Ovary (tissue), 3 donors: Measurements from ENCODE around the gene SPACA7.

ENCODE experiments used
- EP300 ChIP-seq: sonication (generic); formaldehyde crosslinking; IDR thresholded peaks from one replicate; pipeline ENCODE4 v1.6.1; 2017; ENCODE audit warnings: antibody characterized with exemption
- POLR2A ChIP-seq: fragments of 450-650 bp; IDR thresholded peaks from one replicate; pipeline ENCODE4 v1.6.1; 2017; ENCODE audit warnings: antibody characterized with exemption, mild to moderate bottlenecking, moderate library complexity
- TF ChIP-seq, protein P1 (sequence below), 3 donors: fragments of 450-650 bp in 2 of 3; fragments of 200-600 bp in 1 of 3; IDR thresholded peaks; one replicate each; pipeline versions ENCODE4 v1.5.1 to v1.8.0; 2016 to 2022; ENCODE audit warnings: antibody characterized with exemption in 3 of 3, mild to moderate bottlenecking in 1 of 3
- donor health status: DM: no; HTN: no; CAD: no.

DNA sequence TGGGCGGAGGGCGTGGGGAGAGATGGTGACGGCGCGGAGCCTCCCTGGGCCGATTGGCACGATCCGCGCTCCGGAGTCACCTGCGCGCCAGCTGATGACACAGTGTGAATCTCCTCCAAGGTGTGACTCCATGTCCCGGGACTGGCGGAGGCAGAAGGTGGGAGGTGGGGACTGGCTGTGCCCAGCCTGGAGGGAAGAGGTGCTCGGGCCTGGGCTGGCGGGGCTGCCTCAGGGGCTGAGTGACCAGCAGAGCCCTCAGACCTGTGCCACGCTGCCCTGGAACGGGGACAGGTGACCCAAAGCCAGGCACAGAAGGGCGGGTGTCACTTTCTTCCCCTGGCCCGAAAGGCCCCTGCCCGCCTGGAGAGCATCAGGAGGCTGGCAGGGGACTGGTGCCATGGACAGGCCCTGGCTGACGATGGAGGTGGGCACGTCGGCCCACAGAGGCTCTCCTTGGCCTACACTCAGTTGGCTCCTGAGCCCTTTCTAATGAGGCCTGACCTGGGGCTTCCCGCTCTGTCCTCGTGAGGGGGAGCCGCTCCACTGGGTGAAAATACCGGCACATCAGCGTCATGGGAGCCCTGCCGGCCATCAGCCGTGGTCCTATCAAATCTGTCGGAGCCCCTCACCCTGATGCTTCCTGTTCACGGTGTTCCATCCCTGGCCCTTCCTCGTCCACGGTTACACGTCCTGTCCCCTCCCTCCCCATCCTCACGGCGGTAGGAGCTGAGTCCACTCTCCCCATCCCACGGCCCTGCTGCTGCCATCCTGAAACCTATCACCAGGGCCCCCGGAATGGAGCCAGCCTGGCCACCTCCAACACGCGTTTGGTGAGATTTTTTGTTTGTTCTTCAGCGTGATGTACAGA is 75.6 kb downstream of the SPACA7 start:
- TF ChIP-seq, protein P1, sequence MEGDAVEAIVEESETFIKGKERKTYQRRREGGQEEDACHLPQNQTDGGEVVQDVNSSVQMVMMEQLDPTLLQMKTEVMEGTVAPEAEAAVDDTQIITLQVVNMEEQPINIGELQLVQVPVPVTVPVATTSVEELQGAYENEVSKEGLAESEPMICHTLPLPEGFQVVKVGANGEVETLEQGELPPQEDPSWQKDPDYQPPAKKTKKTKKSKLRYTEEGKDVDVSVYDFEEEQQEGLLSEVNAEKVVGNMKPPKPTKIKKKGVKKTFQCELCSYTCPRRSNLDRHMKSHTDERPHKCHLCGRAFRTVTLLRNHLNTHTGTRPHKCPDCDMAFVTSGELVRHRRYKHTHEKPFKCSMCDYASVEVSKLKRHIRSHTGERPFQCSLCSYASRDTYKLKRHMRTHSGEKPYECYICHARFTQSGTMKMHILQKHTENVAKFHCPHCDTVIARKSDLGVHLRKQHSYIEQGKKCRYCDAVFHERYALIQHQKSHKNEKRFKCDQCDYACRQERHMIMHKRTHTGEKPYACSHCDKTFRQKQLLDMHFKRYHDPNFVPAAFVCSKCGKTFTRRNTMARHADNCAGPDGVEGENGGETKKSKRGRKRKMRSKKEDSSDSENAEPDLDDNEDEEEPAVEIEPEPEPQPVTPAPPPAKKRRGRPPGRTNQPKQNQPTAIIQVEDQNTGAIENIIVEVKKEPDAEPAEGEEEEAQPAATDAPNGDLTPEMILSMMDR (IDR thresholded peaks at IDR 0.05) = no peak
- no peak for TF ChIP-seq EP300
- TF ChIP-seq POLR2A = no peak
